ENCODE results near the gene ZBTB16.

ZBTB16 gene

GRCh38 chr11:114108501-114109205 lies 49.1 kb downstream of the ZBTB16 start:
- no peak for DNase-seq (ENCODE audit: low spot score)

GRCh38 chr11:114109206-114110090 lies 49.9 kb downstream of the ZBTB16 start:
- no peak for DNase-seq (ENCODE audit: low spot score)

- no peak for DNase-seq (ENCODE audit: low spot score)
Measured at GRCh38 chr11:114110123-114110522, 50.6 kb downstream of the ZBTB16 start.

GRCh38 chr11:114110952-114111947 lies 51.7 kb downstream of the ZBTB16 start:
- DNase-seq (ENCODE audit: low spot score): no peak

GRCh38 chr11:114115451-114115928 lies 56.0 kb downstream of the ZBTB16 start:
- DNase-seq (ENCODE audit: low spot score): no peak

- DNase-seq (ENCODE audit: low spot score): no peak
Measured at GRCh38 chr11:114116357-114116756, 56.8 kb downstream of the ZBTB16 start.

GRCh38 chr11:114116800-114117199 lies 57.3 kb downstream of the ZBTB16 start:
- no peak for DNase-seq (ENCODE audit: low spot score)

GRCh38 chr11:114120606-114121005 lies 61.1 kb downstream of the ZBTB16 start:
- no peak for DNase-seq (ENCODE audit: low spot score)

GRCh38 chr11:114121138-114121537 lies 61.6 kb downstream of the ZBTB16 start:
- DNase-seq (ENCODE audit: low spot score): no peak

- no peak for DNase-seq (ENCODE audit: low spot score)
Measured at GRCh38 chr11:114121804-114122504, 62.4 kb downstream of the ZBTB16 start.

- no peak for DNase-seq (ENCODE audit: low spot score)
Measured at GRCh38 chr11:114122686-114123085, 63.2 kb downstream of the ZBTB16 start.

GRCh38 chr11:114123692-114124330 lies 64.3 kb downstream of the ZBTB16 start:
- DNase-seq (ENCODE audit: low spot score): no peak

- no peak for DNase-seq (ENCODE audit: low spot score)
Measured at GRCh38 chr11:114124601-114125144, 65.2 kb downstream of the ZBTB16 start.

- no peak for DNase-seq (ENCODE audit: low spot score)
Measured at GRCh38 chr11:114125531-114125930, 66.0 kb downstream of the ZBTB16 start.

GRCh38 chr11:114125959-114126358 lies 66.4 kb downstream of the ZBTB16 start:
- DNase-seq (ENCODE audit: low spot score): no peak

- no peak for DNase-seq (ENCODE audit: low spot score)
Measured at GRCh38 chr11:114128399-114128798, 68.9 kb downstream of the ZBTB16 start.

- DNase-seq (ENCODE audit: low spot score): no peak
Measured at GRCh38 chr11:114129142-114129541, 69.6 kb downstream of the ZBTB16 start.

GRCh38 chr11:114129699-114130098 lies 70.2 kb downstream of the ZBTB16 start:
- no peak for DNase-seq (ENCODE audit: low spot score)

GRCh38 chr11:114130115-114130576 lies 70.6 kb downstream of the ZBTB16 start:
- no peak for DNase-seq (ENCODE audit: low spot score)

- no peak for DNase-seq (ENCODE audit: low spot score)
Measured at GRCh38 chr11:114130629-114131277, 71.2 kb downstream of the ZBTB16 start.

Data from RKO (cell line).